GM06990 (cell line): ENCODE results near the gene CDK13.

Source experiments
- DNase-seq: peaks from one replicate; pipeline ENCODE4 v3.0.0-alpha.2; 2011; ENCODE audit not compliant: insufficient read length; ENCODE audit errors: extremely low read depth
- H3K27me3 ChIP-seq: replicated peaks from 2 replicates; pipeline ENCODE4 v1.6.0; 2011; ENCODE audit warnings: low read length; ENCODE audit not compliant: control insufficient read depth, insufficient read depth
- H3K36me3 ChIP-seq: 2 replicates; pipeline ENCODE4 v1.5.1; 2011; ENCODE audit warnings: low read length; ENCODE audit not compliant: control insufficient read depth, insufficient read depth
- H3K4me3 ChIP-seq: replicated peaks from 2 replicates; pipeline ENCODE4 v1.5.1; 2011; ENCODE audit warnings: low read depth, mild to moderate bottlenecking, control low read depth, low read length
- CTCF ChIP-seq: IDR thresholded peaks from 2 replicates; pipeline ENCODE4 v1.5.1; 2011; ENCODE audit warnings: low read length, control low read depth, mild to moderate bottlenecking, inconsistent platforms; ENCODE audit not compliant: insufficient read depth, poor library complexity, severe bottlenecking

CDK13 gene

GRCh38 chr7:40001649-40002048 is 51.6 kb downstream of the CDK13 start:
- Histone ChIP-seq H3K27me3 (no peaks in the 10 kb centered on the region), H3K36me3 (peaks cover 3% of the 10 kb centered on the region), H3K4me3 (no peak overlapping the region)
- DNase-seq, result no peak
- TF ChIP-seq CTCF, result no peak

- peaks cover 3% of the 10 kb centered on the region for H3K36me3 ChIP-seq
- TF ChIP-seq CTCF, result no peak
- no peak overlapping the region for H3K4me3 ChIP-seq
- no peak for DNase-seq
- no peaks in the 10 kb centered on the region for H3K27me3 ChIP-seq
Measured at GRCh38 chr7:40003597-40003996, 53.5 kb downstream of the CDK13 start.

DNA sequence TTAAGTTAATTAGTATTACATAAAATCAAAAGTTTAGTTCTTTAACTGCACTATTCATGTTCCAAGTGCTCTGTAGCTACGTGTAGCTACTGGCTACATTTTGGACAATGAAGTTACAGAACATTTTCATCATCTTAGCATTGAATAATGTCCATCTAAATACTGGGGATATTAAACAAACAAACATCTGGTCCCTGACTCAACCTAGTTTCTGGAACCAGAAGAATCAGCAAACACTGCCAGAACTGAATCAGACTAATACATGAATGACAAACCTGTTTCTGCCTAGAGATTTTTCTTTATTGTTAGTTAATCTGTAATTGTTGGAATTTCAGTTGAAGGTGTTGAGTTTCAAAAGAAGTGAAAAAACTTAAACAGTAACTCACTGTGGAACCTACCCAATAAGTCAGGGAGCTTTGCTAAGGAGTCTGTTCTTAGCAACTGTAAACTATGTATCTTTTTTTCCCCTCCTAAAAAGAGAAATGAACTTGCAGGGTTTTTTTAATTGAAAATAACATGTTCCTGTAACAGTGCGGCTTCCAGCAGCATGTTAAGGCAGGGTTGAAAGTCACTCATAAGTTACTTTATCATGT is 58.3 kb downstream of the CDK13 start:
- DNase-seq, result no peak

DNA sequence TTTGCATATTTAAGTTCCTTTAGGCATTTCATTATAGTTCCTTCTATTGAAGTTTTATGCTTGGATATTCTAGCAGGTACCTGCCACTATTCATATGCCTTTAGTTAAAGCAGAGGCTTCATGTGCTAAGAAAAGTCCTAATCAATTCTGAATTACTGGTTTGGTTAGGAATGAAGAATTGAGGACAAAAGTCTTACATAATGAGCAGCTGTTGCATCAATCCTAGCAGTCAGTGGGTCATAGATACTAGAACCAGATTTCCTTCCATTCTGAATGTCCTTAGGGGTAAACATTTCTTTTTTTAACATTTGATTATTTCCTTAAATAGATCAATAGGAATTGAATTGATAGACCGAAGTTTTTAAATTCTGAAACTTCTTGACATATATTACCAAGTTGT is 59.2 kb downstream of the CDK13 start:
- no peak for TF ChIP-seq CTCF
- DNase-seq, result no peak
- Histone ChIP-seq H3K4me3 (no peak overlapping the region), H3K36me3 (no peaks in the 10 kb centered on the region; the same call in none of the 2 replicates), H3K27me3 (no peaks in the 10 kb centered on the region)

More for the DNA sequence above, 58.3 kb downstream of the CDK13 start:
- H3K36me3 ChIP-seq, result peaks cover 3% of the 10 kb centered on the region
- H3K27me3 ChIP-seq, result no peaks in the 10 kb centered on the region
- TF ChIP-seq CTCF, result no peak
- H3K4me3 ChIP-seq, result no peak overlapping the region

DNA sequence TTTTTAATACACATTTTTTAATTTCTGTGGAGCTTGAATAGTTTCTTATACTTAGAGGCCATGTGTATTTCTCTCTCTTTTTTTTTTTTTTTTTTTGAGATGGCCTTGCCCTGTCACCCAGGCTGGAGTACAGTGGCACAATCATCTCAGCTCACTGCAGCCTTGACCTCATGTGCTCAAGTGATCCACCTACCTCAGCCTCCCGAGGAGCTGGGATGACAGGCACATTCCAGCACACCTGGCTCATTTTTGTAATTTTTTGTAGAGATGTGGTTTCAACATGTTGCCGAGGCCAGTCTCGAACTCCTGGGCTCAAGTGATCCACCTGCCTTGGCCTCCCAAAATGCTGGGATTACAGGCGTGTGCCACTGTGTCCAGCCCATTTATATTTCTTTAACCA is 64.3 kb downstream of the CDK13 start:
- H3K36me3 ChIP-seq, result no peaks in the 10 kb centered on the region; the same call in none of the 2 replicates
- H3K4me3 ChIP-seq, result no peak overlapping the region

More for the DNA sequence above, 64.3 kb downstream of the CDK13 start:
- no peak for DNase-seq
- H3K27me3 ChIP-seq, result no peaks in the 10 kb centered on the region
- TF ChIP-seq CTCF, result no peak
